Measurements from ENCODE around the gene RETN. TPM values are rescaled to one million over a fixed set of nuclear protein-coding genes. Genes with fewer than 3 reads are reported as not detected.

Gene RETN
- total RNA-seq, 3 donors from 2014 or later = not detected

GRCh38 chr19:7670150-7670783 is 1.4 kb downstream of the RETN start:
- DNase-seq (ENCODE audit: low spot score in 2 of 2) = no peak
- Histone ChIP-seq H3K9me3 (no peaks in the 10 kb centered on the region), H3K36me3 (no peaks in the 10 kb centered on the region), H3K27me3 (peaks cover 0 to 32% of the 10 kb centered on the region in 2 donors), H3K4me3 (peak overlapping the region in 2 of 3 donors; percentile 11 to 52), H3K27ac (no peak overlapping the region), H3K4me1 (no peaks in the 10 kb centered on the region)
- TF ChIP-seq CTCF (IDR thresholded peaks at IDR 0.05) (no peak), POLR2AphosphoS5 (IDR thresholded peaks at IDR 0.05) (no peak), POLR2A (IDR thresholded peaks at IDR 0.05) (no peak)
- intact Hi-C loops (cut with DNase I; ENCODE audit: low total_unique reads) = loop anchor here (10.0 kb wide), 1 partner anchor 105 kb away; no protein-coding TSS in a partner anchor

- no peaks in the 10 kb centered on the region for H3K36me3 ChIP-seq
- no peak for DNase-seq (ENCODE audit: low spot score in 2 of 2)
- H3K9me3 ChIP-seq = no peaks in the 10 kb centered on the region
- H3K27ac ChIP-seq = no peak overlapping the region
- no peaks in the 10 kb centered on the region for H3K4me1 ChIP-seq
- H3K4me3 ChIP-seq = no peak overlapping the region
- intact Hi-C loops (cut with DNase I; ENCODE audit: low total_unique reads) = loop anchor here (10.0 kb wide), 1 partner anchor 106 kb away; no protein-coding TSS in a partner anchor
- TF ChIP-seq CTCF (IDR thresholded peaks at IDR 0.05) (no peak), POLR2AphosphoS5 (IDR thresholded peaks at IDR 0.05) (no peak), POLR2A (IDR thresholded peaks at IDR 0.05) (no peak)
- peaks cover 0 to 32% of the 10 kb centered on the region in 2 donors for H3K27me3 ChIP-seq
These were observed 1.9 kb downstream of the RETN start for GRCh38 chr19:7670790-7671189.

GRCh38 chr19:7672522-7672921 is 3.7 kb downstream of the RETN start:
- no peak for DNase-seq (ENCODE audit: low spot score in 2 of 2)
- Histone ChIP-seq H3K4me1 (no peaks in the 10 kb centered on the region), H3K27ac (no peak overlapping the region), H3K9me3 (no peaks in the 10 kb centered on the region), H3K27me3 (peaks cover 0 to 46% of the 10 kb centered on the region in 2 donors), H3K36me3 (no peaks in the 10 kb centered on the region), H3K4me3 (no peak overlapping the region)
- TF ChIP-seq POLR2A (IDR thresholded peaks at IDR 0.05) (no peak), POLR2AphosphoS5 (IDR thresholded peaks at IDR 0.05) (no peak), CTCF (IDR thresholded peaks at IDR 0.05) (no peak)
- intact Hi-C loops (cut with DNase I; ENCODE audit: low total_unique reads) = loop anchor here (10.0 kb wide), 1 partner anchor 108 kb away; no protein-coding TSS in a partner anchor

GRCh38 chr19:7674010-7675005 is 5.5 kb downstream of the RETN start:
- no peak for DNase-seq (ENCODE audit: low spot score in 2 of 2)
- no peaks in the 10 kb centered on the region for H3K36me3 ChIP-seq
- peaks cover 0 to 58% of the 10 kb centered on the region in 2 donors for H3K27me3 ChIP-seq
- no peaks in the 10 kb centered on the region for H3K4me1 ChIP-seq
- no peaks in the 10 kb centered on the region for H3K9me3 ChIP-seq
- H3K27ac ChIP-seq = no peak overlapping the region
- intact Hi-C loops (cut with DNase I; ENCODE audit: low total_unique reads) = loop anchor here (10.0 kb wide), 1 partner anchor 110 kb away; no protein-coding TSS in a partner anchor
- no peak overlapping the region for H3K4me3 ChIP-seq
- TF ChIP-seq POLR2AphosphoS5 (IDR thresholded peaks at IDR 0.05) (no peak), CTCF (IDR thresholded peaks at IDR 0.05) (no peak), POLR2A (IDR thresholded peaks at IDR 0.05) (no peak)

Measured in breast epithelium (tissue), 4 donors.